GM23338 (cell line): ENCODE results near the gene GRIK2. TPM values are rescaled to one million over a fixed set of nuclear protein-coding genes. Genes with fewer than 3 reads are reported as not detected.

Experiments
- ATAC-seq: fragments of 200-7000 bp; cut with Tn5 transposase; 3 replicates; pipeline ENCODE4 v1.9.1; 2020
- DNase-seq: peaks from one replicate; pipeline ENCODE4 v3.0.0-alpha.2; 2015; ENCODE audit warnings: low spot score
- H2AFZ ChIP-seq: fragments of 200-600 bp; sonication (generic); 2 replicates; pipeline ENCODE4 v1.8.0; 2016; ENCODE audit warnings: antibody characterized with exemption, mild to moderate bottlenecking, moderate library complexity
- H3F3A ChIP-seq: fragments of 200-600 bp; sonication (generic); replicated peaks from 2 replicates; pipeline ENCODE4 v1.8.0; 2017; ENCODE audit warnings: antibody characterized with exemption, mixed run types, low read depth
- H3K27ac ChIP-seq: fragments of 200-600 bp; sonication (generic); 2 replicates; pipeline ENCODE4 v1.6.1; 2016; ENCODE audit warnings: low read depth
- H3K27me3 ChIP-seq: fragments of 200-600 bp; sonication (generic); 2 replicates; pipeline ENCODE4 v1.8.0; 2016; ENCODE audit warnings: mild to moderate bottlenecking, mixed run types, moderate library complexity; ENCODE audit not compliant: insufficient read depth
- H3K36me3 ChIP-seq: fragments of 200-600 bp; sonication (generic); 2 replicates; pipeline ENCODE4 v1.8.0; 2016; ENCODE audit warnings: mild to moderate bottlenecking; ENCODE audit not compliant: insufficient read depth
- H3K4me1 ChIP-seq: fragments of 200-600 bp; sonication (generic); 2 replicates; pipeline ENCODE4 v1.8.0; 2016; ENCODE audit warnings: mild to moderate bottlenecking, moderate library complexity; ENCODE audit not compliant: insufficient read depth
- H3K4me2 ChIP-seq: fragments of 200-600 bp; sonication (generic); 2 replicates; pipeline ENCODE4 v1.7.1; 2017; ENCODE audit warnings: mixed run types
- H3K4me3 ChIP-seq: fragments of 200-600 bp; sonication (generic); 2 replicates; pipeline ENCODE4 v1.6.1; 2016; ENCODE audit warnings: mixed run types
- H3K79me2 ChIP-seq: fragments of 200-600 bp; sonication (generic); replicated peaks from 2 replicates; pipeline ENCODE4 v1.8.0; 2017; ENCODE audit warnings: mild to moderate bottlenecking; ENCODE audit not compliant: insufficient read depth
- H3K9me2 ChIP-seq: fragments of 200-600 bp; sonication (generic); 2 replicates; pipeline ENCODE4 v1.8.0; 2017; ENCODE audit not compliant: insufficient read depth
- H4K20me1 ChIP-seq: fragments of 200-600 bp; sonication (generic); replicated peaks from 2 replicates; pipeline ENCODE4 v1.8.0; 2017; ENCODE audit warnings: mild to moderate bottlenecking; ENCODE audit not compliant: insufficient read depth
- H3K27ac Mint-ChIP-seq: 2 replicates; pipeline ENCODE4 v1.8.0; 2020; ENCODE audit warnings: inconsistent platforms, mild to moderate bottlenecking, moderate library complexity, mixed read lengths
- H3K27me3 Mint-ChIP-seq: 3 replicates; pipeline ENCODE4 v1.8.0; 2022; ENCODE audit warnings: low read depth, mild to moderate bottlenecking, moderate library complexity, mixed read lengths, inconsistent platforms; ENCODE audit not compliant: insufficient read depth, poor library complexity
- H3K36me3 Mint-ChIP-seq: 3 replicates; pipeline ENCODE4 v1.8.0; 2021; ENCODE audit warnings: low read depth, mild to moderate bottlenecking, inconsistent platforms, moderate library complexity, mixed read lengths
- H3K4me1 Mint-ChIP-seq: 3 replicates; pipeline ENCODE4 v1.8.0; 2020; ENCODE audit warnings: mild to moderate bottlenecking, inconsistent platforms, mixed read lengths
- H3K4me3 Mint-ChIP-seq: 3 replicates; pipeline ENCODE4 v1.8.0; 2021; ENCODE audit warnings: moderate library complexity, mild to moderate bottlenecking, inconsistent platforms, mixed read lengths
- H3K9me3 Mint-ChIP-seq: 3 replicates; pipeline ENCODE4 v1.8.0; 2020; ENCODE audit warnings: moderate library complexity, mild to moderate bottlenecking, inconsistent platforms, mixed read lengths
- CREB1 ChIP-seq: fragments of 250-450 bp; sonication (Bioruptor Pico); IDR thresholded peaks from 2 replicates; pipeline ENCODE4 v1.5.0; 2020; ENCODE audit warnings: low read depth, mild to moderate bottlenecking, moderate library complexity
- EZH2phosphoT487 ChIP-seq: fragments of 200-600 bp; sonication (generic); IDR thresholded peaks from one replicate; pipeline ENCODE4 v1.8.1; 2018; ENCODE audit warnings: antibody characterized with exemption; ENCODE audit not compliant: unreplicated experiment
- JUNB ChIP-seq: IDR thresholded peaks from one replicate; pipeline ENCODE4 v1.6.1; 2016; ENCODE audit warnings: antibody characterized with exemption; ENCODE audit not compliant: unreplicated experiment
- NANOG ChIP-seq: IDR thresholded peaks from 2 replicates; pipeline ENCODE4 v1.6.1; 2016; ENCODE audit warnings: antibody characterized with exemption, borderline replicate concordance
- POLR2AphosphoS5 ChIP-seq: IDR thresholded peaks from 2 replicates; pipeline ENCODE4 v1.6.1; 2016; ENCODE audit warnings: antibody characterized with exemption, low read depth
- STAT1 ChIP-seq: IDR thresholded peaks from one replicate; pipeline ENCODE4 v1.6.1; 2016; ENCODE audit warnings: antibody characterized with exemption; ENCODE audit not compliant: unreplicated experiment
- ZNF114 ChIP-seq: fragments of 250-450 bp; sonication (Bioruptor Pico); IDR thresholded peaks from 2 replicates; pipeline ENCODE4 v1.5.0; 2020; ENCODE audit warnings: mild to moderate bottlenecking, moderate library complexity
- ZNF331 ChIP-seq: fragments of 250-450 bp; sonication (Bioruptor Pico); IDR thresholded peaks from 2 replicates; pipeline ENCODE4 v1.5.0; 2020; ENCODE audit warnings: low read depth, mild to moderate bottlenecking, moderate library complexity
- polyA plus RNA-seq: library from polyadenylated mRNA; unstranded; fragments of >200 nt; fragmentation: Nextera tagmentation; extraction: Ambion mirVana; gene quantifications from 2 replicates; pipeline ENCODE4 v1.2.1, GENCODE V29; 2016
- total RNA-seq: library from RNA; depleted of rRNA; stranded (reverse); fragments of >200 nt; shearing (Covaris generic); gene quantifications from 2 replicates; pipeline ENCODE4 v1.2.3, GENCODE V29; 2014
- TF ChIP-seq, protein P1 (sequence below), 2 experiments: fragments of 200-600 bp in 1 of 2; sonication (generic) in 1 of 2; conservative IDR thresholded peaks; 2 replicates each; pipeline versions ENCODE4 v1.5.1 to v1.6.1; 2016 to 2017; ENCODE audit warnings: antibody characterized with exemption in 2 of 2, low read depth in 2 of 2, mild to moderate bottlenecking in 2 of 2, moderate library complexity in 1 of 2
- TF ChIP-seq, protein P2 (sequence below): IDR thresholded peaks from one replicate; pipeline ENCODE4 v1.6.1; 2018; ENCODE audit warnings: antibody characterized with exemption; ENCODE audit not compliant: unreplicated experiment
- TF ChIP-seq, protein P3 (sequence below): fragments of 250-450 bp; sonication (Bioruptor Pico); IDR thresholded peaks from 2 replicates; pipeline ENCODE4 v1.5.0; 2020; ENCODE audit warnings: mild to moderate bottlenecking, moderate library complexity

Gene GRIK2
- total and polyA plus RNA-seq, 2 experiments from 2014 or later, result 0.73 to 3.0 TPM

DNA sequence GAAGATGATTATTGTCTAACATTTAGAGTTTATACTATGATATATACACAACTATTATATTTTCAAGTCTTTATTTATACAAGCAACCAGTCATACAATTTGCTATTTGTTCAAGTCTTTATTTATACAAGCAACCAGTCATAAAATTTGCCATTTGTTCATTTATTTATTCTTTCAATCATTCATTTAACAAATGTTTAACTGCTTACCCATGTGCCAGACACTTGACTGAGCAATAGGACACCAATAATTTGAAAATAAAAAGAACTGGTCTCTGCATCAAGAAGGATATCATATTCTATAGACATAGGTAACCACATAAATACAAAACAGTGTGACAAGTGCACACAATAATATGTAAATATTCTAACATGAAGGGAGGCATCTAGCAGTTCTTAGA lies 20.3 kb downstream of the GRIK2 start (continued):
- TF ChIP-seq, protein P1, sequence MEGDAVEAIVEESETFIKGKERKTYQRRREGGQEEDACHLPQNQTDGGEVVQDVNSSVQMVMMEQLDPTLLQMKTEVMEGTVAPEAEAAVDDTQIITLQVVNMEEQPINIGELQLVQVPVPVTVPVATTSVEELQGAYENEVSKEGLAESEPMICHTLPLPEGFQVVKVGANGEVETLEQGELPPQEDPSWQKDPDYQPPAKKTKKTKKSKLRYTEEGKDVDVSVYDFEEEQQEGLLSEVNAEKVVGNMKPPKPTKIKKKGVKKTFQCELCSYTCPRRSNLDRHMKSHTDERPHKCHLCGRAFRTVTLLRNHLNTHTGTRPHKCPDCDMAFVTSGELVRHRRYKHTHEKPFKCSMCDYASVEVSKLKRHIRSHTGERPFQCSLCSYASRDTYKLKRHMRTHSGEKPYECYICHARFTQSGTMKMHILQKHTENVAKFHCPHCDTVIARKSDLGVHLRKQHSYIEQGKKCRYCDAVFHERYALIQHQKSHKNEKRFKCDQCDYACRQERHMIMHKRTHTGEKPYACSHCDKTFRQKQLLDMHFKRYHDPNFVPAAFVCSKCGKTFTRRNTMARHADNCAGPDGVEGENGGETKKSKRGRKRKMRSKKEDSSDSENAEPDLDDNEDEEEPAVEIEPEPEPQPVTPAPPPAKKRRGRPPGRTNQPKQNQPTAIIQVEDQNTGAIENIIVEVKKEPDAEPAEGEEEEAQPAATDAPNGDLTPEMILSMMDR (conservative IDR thresholded peaks at IDR 0.05; ENCODE audit: low read depth in 2 of 2), result no peak
- TF ChIP-seq STAT1 (no peak), JUNB (no peak), CREB1 (CRISPR knock-in tag) (no peak), POLR2AphosphoS5 (no peak), ZNF331 (CRISPR knock-in tag) (no peak)

DNA sequence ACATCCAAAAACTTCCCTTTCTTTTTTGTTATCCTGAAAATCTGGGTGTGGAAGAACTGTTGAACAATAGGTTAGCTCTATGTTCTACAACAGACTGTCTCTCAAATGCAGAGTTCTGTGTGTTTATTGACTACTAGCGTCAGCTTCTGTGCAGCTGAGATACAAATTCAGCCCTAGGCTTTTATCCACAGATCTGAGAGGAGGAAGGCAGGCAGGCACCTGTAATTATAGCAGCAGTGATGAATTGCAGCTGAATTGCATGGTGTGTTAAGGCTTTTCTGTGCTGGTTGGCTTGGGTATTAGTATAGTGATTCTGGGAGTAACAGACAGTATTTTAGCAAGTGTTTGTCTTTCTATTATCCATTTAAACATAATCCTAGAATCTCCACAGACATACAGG lies 24.4 kb downstream of the GRIK2 start:
- H4K20me1 ChIP-seq, result no peaks in the 10 kb centered on the region
- Mint-ChIP-seq H3K27ac (no peak overlapping the region), H3K27me3 (peaks cover 2% of the 10 kb centered on the region), H3K4me1 (peaks cover 6% of the 10 kb centered on the region; the same call in 2 of the 3 replicates), H3K36me3 (no peaks in the 10 kb centered on the region), H3K9me3 (no peaks in the 10 kb centered on the region), H3K4me3 (no peak overlapping the region)
- H3K36me3 ChIP-seq, result no peaks in the 10 kb centered on the region
- no peak overlapping the region for H3K4me3 ChIP-seq
- no peak overlapping the region for H2AFZ ChIP-seq
- no peaks in the 10 kb centered on the region for H3F3A ChIP-seq
- H3K27ac ChIP-seq, result no peak overlapping the region
- ATAC-seq, result no peak
- H3K4me2 ChIP-seq, result no peak overlapping the region
- no peak for DNase-seq
- H3K27me3 ChIP-seq, result no peaks in the 10 kb centered on the region
- no peaks in the 10 kb centered on the region for H3K79me2 ChIP-seq
- peaks cover 7% of the 10 kb centered on the region for H3K4me1 ChIP-seq
- H3K9me2 ChIP-seq, result peaks cover 4% of the 10 kb centered on the region; the same call in 1 of the 2 replicates
- TF ChIP-seq JUNB (no peak), ZNF331 (CRISPR knock-in tag) (no peak), POLR2AphosphoS5 (no peak), ZNF114 (CRISPR knock-in tag) (no peak), CREB1 (CRISPR knock-in tag) (no peak), NANOG (no peak), STAT1 (no peak), EZH2phosphoT487 (no peak)
- TF ChIP-seq, protein P2, sequence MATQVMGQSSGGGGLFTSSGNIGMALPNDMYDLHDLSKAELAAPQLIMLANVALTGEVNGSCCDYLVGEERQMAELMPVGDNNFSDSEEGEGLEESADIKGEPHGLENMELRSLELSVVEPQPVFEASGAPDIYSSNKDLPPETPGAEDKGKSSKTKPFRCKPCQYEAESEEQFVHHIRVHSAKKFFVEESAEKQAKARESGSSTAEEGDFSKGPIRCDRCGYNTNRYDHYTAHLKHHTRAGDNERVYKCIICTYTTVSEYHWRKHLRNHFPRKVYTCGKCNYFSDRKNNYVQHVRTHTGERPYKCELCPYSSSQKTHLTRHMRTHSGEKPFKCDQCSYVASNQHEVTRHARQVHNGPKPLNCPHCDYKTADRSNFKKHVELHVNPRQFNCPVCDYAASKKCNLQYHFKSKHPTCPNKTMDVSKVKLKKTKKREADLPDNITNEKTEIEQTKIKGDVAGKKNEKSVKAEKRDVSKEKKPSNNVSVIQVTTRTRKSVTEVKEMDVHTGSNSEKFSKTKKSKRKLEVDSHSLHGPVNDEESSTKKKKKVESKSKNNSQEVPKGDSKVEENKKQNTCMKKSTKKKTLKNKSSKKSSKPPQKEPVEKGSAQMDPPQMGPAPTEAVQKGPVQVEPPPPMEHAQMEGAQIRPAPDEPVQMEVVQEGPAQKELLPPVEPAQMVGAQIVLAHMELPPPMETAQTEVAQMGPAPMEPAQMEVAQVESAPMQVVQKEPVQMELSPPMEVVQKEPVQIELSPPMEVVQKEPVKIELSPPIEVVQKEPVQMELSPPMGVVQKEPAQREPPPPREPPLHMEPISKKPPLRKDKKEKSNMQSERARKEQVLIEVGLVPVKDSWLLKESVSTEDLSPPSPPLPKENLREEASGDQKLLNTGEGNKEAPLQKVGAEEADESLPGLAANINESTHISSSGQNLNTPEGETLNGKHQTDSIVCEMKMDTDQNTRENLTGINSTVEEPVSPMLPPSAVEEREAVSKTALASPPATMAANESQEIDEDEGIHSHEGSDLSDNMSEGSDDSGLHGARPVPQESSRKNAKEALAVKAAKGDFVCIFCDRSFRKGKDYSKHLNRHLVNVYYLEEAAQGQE, result no peak
- TF ChIP-seq, protein P1 (conservative IDR thresholded peaks at IDR 0.05; ENCODE audit: low read depth in 2 of 2), result no peak
- TF ChIP-seq, protein P3, sequence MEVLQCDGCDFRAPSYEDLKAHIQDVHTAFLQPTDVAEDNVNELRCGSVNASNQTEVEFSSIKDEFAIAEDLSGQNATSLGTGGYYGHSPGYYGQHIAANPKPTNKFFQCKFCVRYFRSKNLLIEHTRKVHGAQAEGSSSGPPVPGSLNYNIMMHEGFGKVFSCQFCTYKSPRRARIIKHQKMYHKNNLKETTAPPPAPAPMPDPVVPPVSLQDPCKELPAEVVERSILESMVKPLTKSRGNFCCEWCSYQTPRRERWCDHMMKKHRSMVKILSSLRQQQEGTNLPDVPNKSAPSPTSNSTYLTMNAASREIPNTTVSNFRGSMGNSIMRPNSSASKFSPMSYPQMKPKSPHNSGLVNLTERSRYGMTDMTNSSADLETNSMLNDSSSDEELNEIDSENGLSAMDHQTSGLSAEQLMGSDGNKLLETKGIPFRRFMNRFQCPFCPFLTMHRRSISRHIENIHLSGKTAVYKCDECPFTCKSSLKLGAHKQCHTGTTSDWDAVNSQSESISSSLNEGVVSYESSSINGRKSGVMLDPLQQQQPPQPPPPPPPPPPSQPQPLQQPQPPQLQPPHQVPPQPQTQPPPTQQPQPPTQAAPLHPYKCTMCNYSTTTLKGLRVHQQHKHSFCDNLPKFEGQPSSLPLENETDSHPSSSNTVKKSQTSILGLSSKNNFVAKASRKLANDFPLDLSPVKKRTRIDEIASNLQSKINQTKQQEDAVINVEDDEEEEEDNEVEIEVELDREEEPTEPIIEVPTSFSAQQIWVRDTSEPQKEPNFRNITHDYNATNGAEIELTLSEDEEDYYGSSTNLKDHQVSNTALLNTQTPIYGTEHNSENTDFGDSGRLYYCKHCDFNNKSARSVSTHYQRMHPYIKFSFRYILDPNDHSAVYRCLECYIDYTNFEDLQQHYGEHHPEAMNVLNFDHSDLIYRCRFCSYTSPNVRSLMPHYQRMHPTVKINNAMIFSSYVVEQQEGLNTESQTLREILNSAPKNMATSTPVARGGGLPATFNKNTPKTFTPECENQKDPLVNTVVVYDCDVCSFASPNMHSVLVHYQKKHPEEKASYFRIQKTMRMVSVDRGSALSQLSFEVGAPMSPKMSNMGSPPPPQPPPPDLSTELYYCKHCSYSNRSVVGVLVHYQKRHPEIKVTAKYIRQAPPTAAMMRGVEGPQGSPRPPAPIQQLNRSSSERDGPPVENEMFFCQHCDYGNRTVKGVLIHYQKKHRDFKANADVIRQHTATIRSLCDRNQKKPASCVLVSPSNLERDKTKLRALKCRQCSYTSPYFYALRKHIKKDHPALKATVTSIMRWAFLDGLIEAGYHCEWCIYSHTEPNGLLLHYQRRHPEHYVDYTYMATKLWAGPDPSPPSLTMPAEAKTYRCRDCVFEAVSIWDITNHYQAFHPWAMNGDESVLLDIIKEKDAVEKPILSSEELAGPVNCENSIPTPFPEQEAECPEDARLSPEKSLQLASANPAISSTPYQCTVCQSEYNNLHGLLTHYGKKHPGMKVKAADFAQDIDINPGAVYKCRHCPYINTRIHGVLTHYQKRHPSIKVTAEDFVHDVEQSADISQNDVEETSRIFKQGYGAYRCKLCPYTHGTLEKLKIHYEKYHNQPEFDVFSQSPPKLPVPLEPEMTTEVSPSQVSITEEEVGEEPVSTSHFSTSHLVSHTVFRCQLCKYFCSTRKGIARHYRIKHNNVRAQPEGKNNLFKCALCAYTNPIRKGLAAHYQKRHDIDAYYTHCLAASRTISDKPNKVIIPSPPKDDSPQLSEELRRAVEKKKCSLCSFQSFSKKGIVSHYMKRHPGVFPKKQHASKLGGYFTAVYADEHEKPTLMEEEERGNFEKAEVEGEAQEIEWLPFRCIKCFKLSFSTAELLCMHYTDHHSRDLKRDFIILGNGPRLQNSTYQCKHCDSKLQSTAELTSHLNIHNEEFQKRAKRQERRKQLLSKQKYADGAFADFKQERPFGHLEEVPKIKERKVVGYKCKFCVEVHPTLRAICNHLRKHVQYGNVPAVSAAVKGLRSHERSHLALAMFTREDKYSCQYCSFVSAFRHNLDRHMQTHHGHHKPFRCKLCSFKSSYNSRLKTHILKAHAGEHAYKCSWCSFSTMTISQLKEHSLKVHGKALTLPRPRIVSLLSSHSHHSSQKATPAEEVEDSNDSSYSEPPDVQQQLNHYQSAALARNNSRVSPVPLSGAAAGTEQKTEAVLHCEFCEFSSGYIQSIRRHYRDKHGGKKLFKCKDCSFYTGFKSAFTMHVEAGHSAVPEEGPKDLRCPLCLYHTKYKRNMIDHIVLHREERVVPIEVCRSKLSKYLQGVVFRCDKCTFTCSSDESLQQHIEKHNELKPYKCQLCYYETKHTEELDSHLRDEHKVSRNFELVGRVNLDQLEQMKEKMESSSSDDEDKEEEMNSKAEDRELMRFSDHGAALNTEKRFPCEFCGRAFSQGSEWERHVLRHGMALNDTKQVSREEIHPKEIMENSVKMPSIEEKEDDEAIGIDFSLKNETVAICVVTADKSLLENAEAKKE (CRISPR knock-in tag), result no peak
